GM15510 (cell line): ENCODE data around the gene ATF6.

ENCODE experiments used
- POLR2A ChIP-seq: IDR thresholded peaks from 3 replicates; pipeline ENCODE4 v1.6.1; 2011; ENCODE audit warnings: borderline replicate concordance; ENCODE audit not compliant: insufficient read length; ENCODE audit errors: extremely low read depth

The ATF6 gene

GRCh38 chr1:161944381-161944780 lies 178.3 kb downstream of the ATF6 start:
- TF ChIP-seq POLR2A = no peak

GRCh38 chr1:161945306-161946060 lies 179.4 kb downstream of the ATF6 start:
- no peak for TF ChIP-seq POLR2A

- TF ChIP-seq POLR2A = no peak
Observed at GRCh38 chr1:161946071-161946987, 180.2 kb downstream of the ATF6 start.

- no peak for TF ChIP-seq POLR2A
Observed at GRCh38 chr1:161948435-161948834, 182.3 kb downstream of the ATF6 start.

GRCh38 chr1:161949548-161949947 lies 183.4 kb downstream of the ATF6 start:
- no peak for TF ChIP-seq POLR2A

GRCh38 chr1:161950377-161950776 lies 184.3 kb downstream of the ATF6 start:
- TF ChIP-seq POLR2A = no peak

GRCh38 chr1:161951646-161952045 lies 185.5 kb downstream of the ATF6 start:
- no peak for TF ChIP-seq POLR2A

- TF ChIP-seq POLR2A = no peak
Observed at GRCh38 chr1:161952607-161953172, 186.6 kb downstream of the ATF6 start.

- no peak for TF ChIP-seq POLR2A
Observed at GRCh38 chr1:161953256-161953920, 187.3 kb downstream of the ATF6 start.

- no peak for TF ChIP-seq POLR2A
Observed at GRCh38 chr1:161954050-161954449, 187.9 kb downstream of the ATF6 start.

- no peak for TF ChIP-seq POLR2A
Observed at GRCh38 chr1:161954466-161954865, 188.3 kb downstream of the ATF6 start.

GRCh38 chr1:161955606-161956005 lies 189.5 kb downstream of the ATF6 start:
- no peak for TF ChIP-seq POLR2A

- no peak for TF ChIP-seq POLR2A
Observed at GRCh38 chr1:161956097-161956496, 190.0 kb downstream of the ATF6 start.

GRCh38 chr1:161956930-161957329 lies 190.8 kb downstream of the ATF6 start:
- no peak for TF ChIP-seq POLR2A

GRCh38 chr1:161958425-161958824 lies 192.3 kb downstream of the ATF6 start:
- TF ChIP-seq POLR2A = no peak

GRCh38 chr1:161962091-161962887 lies 196.2 kb downstream of the ATF6 start:
- TF ChIP-seq POLR2A = no peak
